PFSK-1 (cell line): ENCODE data around the gene SPNS2.

Experiments used
- POLR2AphosphoS5 ChIP-seq: IDR thresholded peaks from 2 replicates; pipeline ENCODE4 v1.6.1; 2012; ENCODE audit warnings: low read depth, mild to moderate bottlenecking, control low read depth, low read length, moderate library complexity
- SIN3A ChIP-seq: IDR thresholded peaks from 2 replicates; pipeline ENCODE4 v1.6.1; 2012; ENCODE audit warnings: mild to moderate bottlenecking, low read length, moderate library complexity, borderline replicate concordance; ENCODE audit not compliant: insufficient read depth

- no peak for TF ChIP-seq POLR2AphosphoS5
- TF ChIP-seq SIN3A, result no peak
Measured at GRCh38 chr17:4573115-4573514, 74.4 kb downstream of the SPNS2 start.
